Upper lobe of left lung (tissue), 6 donors: ENCODE results near the gene ZNF750. TPM values are rescaled to one million over a fixed set of nuclear protein-coding genes. Genes with fewer than 3 reads are reported as not detected.

Source experiments
- ATAC-seq, 2 donors: fragments of 200-7000 bp; cut with Tn5 transposase; one replicate each; pipeline ENCODE4 v1.9.1; 2022; ENCODE audit warnings: mild to moderate bottlenecking in 2 of 2, moderate library complexity in 2 of 2; ENCODE audit not compliant: low FRiP score in 2 of 2
- DNase-seq, 2 donors: peaks; one replicate each; pipeline ENCODE4 v3.0.0-alpha.2; 2019 to 2020
- H3K27ac ChIP-seq, 4 donors: fragments of 200-600 bp; sonication (generic); one replicate each; pipeline ENCODE4 v1.5.1; 2016 to 2019
- H3K27me3 ChIP-seq, 4 donors: fragments of 200-600 bp; sonication (generic); one replicate each; pipeline ENCODE4 v1.5.1; 2017 to 2019
- H3K36me3 ChIP-seq, 4 donors: fragments of 200-600 bp; sonication (generic); one replicate each; pipeline ENCODE4 v1.5.1; 2016 to 2019
- H3K4me1 ChIP-seq, 4 donors: fragments of 200-600 bp; sonication (generic); one replicate each; pipeline ENCODE4 v1.5.1; 2018 to 2019
- H3K4me3 ChIP-seq, 4 donors: fragments of 200-600 bp; sonication (generic); one replicate each; pipeline ENCODE4 v1.5.1; 2017 to 2019; ENCODE audit warnings: mild to moderate bottlenecking in 2 of 4, moderate library complexity in 1 of 4
- H3K9me3 ChIP-seq, 4 donors: fragments of 200-600 bp; sonication (generic); one replicate each; pipeline ENCODE4 v1.5.1; 2018 to 2019
- EP300 ChIP-seq, 4 donors: sonication (generic); formaldehyde crosslinking; IDR thresholded peaks; one replicate each; pipeline ENCODE4 v1.5.1; 2017; ENCODE audit warnings: antibody characterized with exemption in 4 of 4, control low read depth in 2 of 4
- POLR2A ChIP-seq, 4 donors: fragments of 450-650 bp; IDR thresholded peaks; one replicate each; pipeline ENCODE4 v1.5.1; 2016 to 2017; ENCODE audit warnings: antibody characterized with exemption in 4 of 4, mild to moderate bottlenecking in 2 of 4
- POLR2AphosphoS5 ChIP-seq, 2 donors: sonication (generic); formaldehyde crosslinking; IDR thresholded peaks; one replicate each; pipeline ENCODE4 v1.5.1; 2017; ENCODE audit warnings: antibody characterized with exemption in 2 of 2
- WGBS, 2 donors: methylation state at CpG; one replicate each; pipeline ENCODE4 v1.1.5; 2017 to 2018; 5-methylcytosine and 5-hydroxymethylcytosine counted together
- total RNA-seq, 6 donors: library from RNA; depleted of rRNA in 4 of 6; stranded (reverse); fragments of >200 nt in 4 of 6; gene quantifications; one replicate each; pipeline versions ENCODE4 v1.1.0 to v1.2.1, GENCODE V29; 2016 to 2021
- TF ChIP-seq, protein P1 (sequence below), 6 experiments: fragments of 450-650 bp in 4 of 6; fragments of 200-600 bp in 2 of 6; sonication (generic) in 2 of 6; IDR thresholded peaks; one replicate each; pipeline ENCODE4 v1.5.1; 2016 to 2019; ENCODE audit warnings: antibody characterized with exemption in 6 of 6
- donor health status: DM: no; HTN: no; CAD: no; lungs with moderate emphysema.
- donor health status: DM: no; HTN: yes; CAD: no; lungs with severe emphysema.

Gene ZNF750
- total RNA-seq, 6 donors from 2014 or later, result 2.9 to 14.4 (median 6.9) TPM

DNA sequence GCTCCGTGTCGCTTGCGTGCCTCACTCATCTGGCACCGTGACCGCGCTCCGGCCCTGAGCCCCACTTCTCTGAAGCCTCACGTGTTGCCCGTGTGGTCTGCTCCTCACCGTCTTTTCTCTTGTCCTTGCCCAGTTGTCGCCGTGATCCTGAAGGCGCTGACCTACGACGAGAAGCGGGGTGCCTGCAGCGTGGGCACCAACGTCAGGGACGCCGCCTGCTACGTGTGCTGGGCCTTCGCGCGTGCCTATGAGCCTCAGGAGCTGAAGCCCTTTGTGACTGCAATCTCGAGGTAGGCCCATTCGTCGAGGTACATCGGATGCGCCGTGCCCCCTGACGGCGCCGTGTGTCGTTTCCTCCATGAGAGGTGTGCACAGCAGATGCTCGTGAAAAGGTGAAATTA, 30.3 kb upstream of the ZNF750 start:
- ATAC-seq (no peak), DNase-seq (peak in 1 of 2 donors; percentile 75)
- H3K36me3 ChIP-seq, result peaks cover 0 to 29% (median 15%) of the 10 kb centered on the region in 4 donors
- TF ChIP-seq, protein P1, sequence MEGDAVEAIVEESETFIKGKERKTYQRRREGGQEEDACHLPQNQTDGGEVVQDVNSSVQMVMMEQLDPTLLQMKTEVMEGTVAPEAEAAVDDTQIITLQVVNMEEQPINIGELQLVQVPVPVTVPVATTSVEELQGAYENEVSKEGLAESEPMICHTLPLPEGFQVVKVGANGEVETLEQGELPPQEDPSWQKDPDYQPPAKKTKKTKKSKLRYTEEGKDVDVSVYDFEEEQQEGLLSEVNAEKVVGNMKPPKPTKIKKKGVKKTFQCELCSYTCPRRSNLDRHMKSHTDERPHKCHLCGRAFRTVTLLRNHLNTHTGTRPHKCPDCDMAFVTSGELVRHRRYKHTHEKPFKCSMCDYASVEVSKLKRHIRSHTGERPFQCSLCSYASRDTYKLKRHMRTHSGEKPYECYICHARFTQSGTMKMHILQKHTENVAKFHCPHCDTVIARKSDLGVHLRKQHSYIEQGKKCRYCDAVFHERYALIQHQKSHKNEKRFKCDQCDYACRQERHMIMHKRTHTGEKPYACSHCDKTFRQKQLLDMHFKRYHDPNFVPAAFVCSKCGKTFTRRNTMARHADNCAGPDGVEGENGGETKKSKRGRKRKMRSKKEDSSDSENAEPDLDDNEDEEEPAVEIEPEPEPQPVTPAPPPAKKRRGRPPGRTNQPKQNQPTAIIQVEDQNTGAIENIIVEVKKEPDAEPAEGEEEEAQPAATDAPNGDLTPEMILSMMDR (IDR thresholded peaks at IDR 0.05), result no peak
- TF ChIP-seq POLR2AphosphoS5 (IDR thresholded peaks at IDR 0.05), result no peak
- no peak for TF ChIP-seq EP300 (IDR thresholded peaks at IDR 0.05)
- no peak for TF ChIP-seq POLR2A (IDR thresholded peaks at IDR 0.05)
- peaks cover 0 to 13% (median 10%) of the 10 kb centered on the region in 4 donors for H3K4me1 ChIP-seq
- H3K27me3 ChIP-seq, result no peaks in the 10 kb centered on the region
- H3K9me3 ChIP-seq, result no peaks in the 10 kb centered on the region
- no peak overlapping the region for H3K27ac ChIP-seq
- H3K4me3 ChIP-seq, result no peak overlapping the region
- WGBS, 2 donors, result 95 to 98% methylated on average over 29 to 35 of the region's 35 CpGs

DNA sequence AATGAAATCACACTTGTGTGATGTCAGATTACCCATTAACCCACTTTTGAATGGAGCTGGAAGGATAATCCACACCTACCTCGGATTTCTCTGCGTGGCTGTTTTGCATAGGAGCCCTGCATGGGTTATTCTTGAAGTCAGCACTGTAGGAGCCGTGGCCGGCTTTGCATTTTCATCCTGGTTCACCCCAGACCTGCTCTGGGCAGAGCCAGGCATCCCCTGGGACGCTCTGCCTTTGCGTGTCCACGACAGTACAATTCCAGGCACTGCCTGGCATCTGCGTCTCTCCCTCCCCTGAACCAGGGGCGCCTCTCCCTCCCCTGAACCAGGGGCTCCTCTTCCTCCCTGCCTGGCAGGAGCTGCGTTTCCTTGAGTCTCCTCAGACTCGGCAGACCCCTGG, 29.7 kb upstream of the ZNF750 start:
- no peak for ATAC-seq
- 95% methylated on average over 10 to 11 of the region's 11 CpGs for WGBS, 2 donors

DNA sequence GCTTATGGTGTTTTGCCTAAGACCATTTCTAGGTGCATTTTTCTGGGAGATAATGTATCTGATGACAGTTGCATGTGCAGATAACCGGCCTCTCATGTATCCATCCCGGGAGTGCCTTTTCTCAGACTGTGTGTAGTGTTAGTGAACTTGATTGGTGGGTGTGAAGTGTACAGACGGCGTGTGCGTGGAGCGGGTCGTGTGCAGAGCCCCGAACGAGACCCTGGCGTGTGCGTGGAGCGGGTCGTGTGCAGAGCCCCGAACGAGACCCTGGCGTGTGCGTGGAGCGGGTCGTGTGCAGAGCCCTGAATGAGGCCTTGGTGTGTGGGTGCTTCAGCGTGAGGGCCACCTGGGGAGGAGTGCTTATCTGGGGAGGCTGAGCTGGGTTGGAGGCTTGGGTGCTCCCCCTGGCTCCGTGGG, 28.9 kb upstream of the ZNF750 start:
- peaks cover 0 to 5% (median 4%) of the 10 kb centered on the region in 4 donors for H3K4me1 ChIP-seq
- H3K9me3 ChIP-seq, result no peaks in the 10 kb centered on the region
- no peak overlapping the region for H3K27ac ChIP-seq
- ATAC-seq (no peak), DNase-seq (peak in 1 of 2 donors; percentile 43)
- TF ChIP-seq POLR2A (IDR thresholded peaks at IDR 0.05) (no peak), EP300 (IDR thresholded peaks at IDR 0.05) (no peak), POLR2AphosphoS5 (IDR thresholded peaks at IDR 0.05) (no peak)
- TF ChIP-seq, protein P1 (IDR thresholded peaks at IDR 0.05), result no peak
- H3K4me3 ChIP-seq, result no peak overlapping the region
- peaks cover 0 to 36% (median 15%) of the 10 kb centered on the region in 4 donors for H3K36me3 ChIP-seq
- no peaks in the 10 kb centered on the region for H3K27me3 ChIP-seq
- WGBS, 2 donors, result 87 to 89% methylated on average over 21 of the region's 21 CpGs

More for the DNA sequence above, 29.7 kb upstream of the ZNF750 start:
- H3K4me3 ChIP-seq, result no peak overlapping the region
- TF ChIP-seq EP300 (IDR thresholded peaks at IDR 0.05) (no peak), POLR2A (IDR thresholded peaks at IDR 0.05) (no peak), POLR2AphosphoS5 (IDR thresholded peaks at IDR 0.05) (no peak)
- TF ChIP-seq, protein P1 (IDR thresholded peaks at IDR 0.05), result no peak
- no peaks in the 10 kb centered on the region for H3K27me3 ChIP-seq
- peaks cover 0 to 10% (median 5%) of the 10 kb centered on the region in 4 donors for H3K4me1 ChIP-seq
- H3K9me3 ChIP-seq, result no peaks in the 10 kb centered on the region
- peaks cover 0 to 29% (median 15%) of the 10 kb centered on the region in 4 donors for H3K36me3 ChIP-seq
- DNase-seq, result no peak
- no peak overlapping the region for H3K27ac ChIP-seq

DNA sequence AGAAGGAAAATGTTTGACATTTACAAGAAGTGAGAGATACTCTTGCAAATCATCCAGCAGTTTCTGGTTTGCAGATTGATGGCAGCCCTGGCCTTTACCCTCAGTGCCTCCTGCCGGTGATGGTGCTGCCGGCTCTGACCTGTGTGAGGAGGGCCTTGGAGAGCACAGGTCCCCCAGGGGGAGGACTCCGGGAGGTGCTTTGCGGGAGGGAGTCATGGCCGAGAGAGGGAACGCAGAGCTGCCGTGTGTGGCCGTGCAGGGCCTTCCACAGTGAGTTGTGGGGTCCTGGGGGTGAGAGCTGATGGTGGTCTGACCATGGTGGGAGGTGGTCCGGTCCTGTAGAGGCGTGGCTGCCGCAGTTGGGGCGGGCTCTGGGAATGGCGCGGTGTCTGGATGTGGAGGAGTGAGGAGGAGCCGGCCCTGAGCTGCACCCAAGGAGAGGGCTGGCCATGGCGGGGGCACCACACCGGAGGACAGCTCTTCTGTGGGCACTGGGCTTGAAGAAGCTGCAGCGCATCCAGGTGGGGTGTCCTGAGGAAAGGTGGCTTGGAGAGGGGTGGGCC, 28.0 kb upstream of the ZNF750 start:
- peaks cover 0 to 38% (median 15%) of the 10 kb centered on the region in 4 donors for H3K36me3 ChIP-seq
- TF ChIP-seq POLR2A (IDR thresholded peaks at IDR 0.05) (no peak), EP300 (IDR thresholded peaks at IDR 0.05) (no peak), POLR2AphosphoS5 (IDR thresholded peaks at IDR 0.05) (no peak)
- TF ChIP-seq, protein P1 (IDR thresholded peaks at IDR 0.05), result no peak
- H3K9me3 ChIP-seq, result no peaks in the 10 kb centered on the region
- H3K4me3 ChIP-seq, result no peak overlapping the region
- H3K27ac ChIP-seq, result no peak overlapping the region
- WGBS, 2 donors, result 94 to 95% methylated on average over 18 of the region's 18 CpGs
- H3K27me3 ChIP-seq, result no peaks in the 10 kb centered on the region
- H3K4me1 ChIP-seq, result peaks cover 0 to 10% (median 5%) of the 10 kb centered on the region in 4 donors
- ATAC-seq, result no peak
- DNase-seq, result peak in 1 of 2 donors; percentile 69
